HG03442 (cell line): ENCODE data around the gene HSPA14.
"Not testable (repeated sequence)": the region's sequence is repeated elsewhere in the genome, so short reads cannot be mapped to it uniquely, and the experiment has no call there.

Experiments
- ATAC-seq: cut with Tn5 transposase; IDR thresholded peaks from one replicate; pipeline ENCODE4 v1.9.1; 2021; ENCODE audit warnings: mild to moderate bottlenecking, moderate library complexity; ENCODE audit not compliant: unreplicated experiment

The HSPA14 gene, protein sequence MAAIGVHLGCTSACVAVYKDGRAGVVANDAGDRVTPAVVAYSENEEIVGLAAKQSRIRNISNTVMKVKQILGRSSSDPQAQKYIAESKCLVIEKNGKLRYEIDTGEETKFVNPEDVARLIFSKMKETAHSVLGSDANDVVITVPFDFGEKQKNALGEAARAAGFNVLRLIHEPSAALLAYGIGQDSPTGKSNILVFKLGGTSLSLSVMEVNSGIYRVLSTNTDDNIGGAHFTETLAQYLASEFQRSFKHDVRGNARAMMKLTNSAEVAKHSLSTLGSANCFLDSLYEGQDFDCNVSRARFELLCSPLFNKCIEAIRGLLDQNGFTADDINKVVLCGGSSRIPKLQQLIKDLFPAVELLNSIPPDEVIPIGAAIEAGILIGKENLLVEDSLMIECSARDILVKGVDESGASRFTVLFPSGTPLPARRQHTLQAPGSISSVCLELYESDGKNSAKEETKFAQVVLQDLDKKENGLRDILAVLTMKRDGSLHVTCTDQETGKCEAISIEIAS

GRCh38 chr10:14837757-14838581 lies at the start of gene HSPA14, which contains the start of the genes CDNF and MSANTD7:
TSS of gene HSPA14 (plus strand) at chr10:14838306. CDS start at chr10:14838403, 97 bp downstream.
TSS of gene CDNF (minus strand) at chr10:14838037. CDS start at chr10:14837946, 91 bp downstream.
TSS of gene MSANTD7 (plus strand) at chr10:14838306. CDS start at chr10:14842285, 3,979 bp downstream.
- peak; percentile 88 for ATAC-seq

GRCh38 chr10:14798636-14799035 lies 39.5 kb upstream of the HSPA14 start:
- no peak for ATAC-seq

- ATAC-seq = no peak
Measured at GRCh38 chr10:14800397-14800796, 37.7 kb upstream of the HSPA14 start.

DNA sequence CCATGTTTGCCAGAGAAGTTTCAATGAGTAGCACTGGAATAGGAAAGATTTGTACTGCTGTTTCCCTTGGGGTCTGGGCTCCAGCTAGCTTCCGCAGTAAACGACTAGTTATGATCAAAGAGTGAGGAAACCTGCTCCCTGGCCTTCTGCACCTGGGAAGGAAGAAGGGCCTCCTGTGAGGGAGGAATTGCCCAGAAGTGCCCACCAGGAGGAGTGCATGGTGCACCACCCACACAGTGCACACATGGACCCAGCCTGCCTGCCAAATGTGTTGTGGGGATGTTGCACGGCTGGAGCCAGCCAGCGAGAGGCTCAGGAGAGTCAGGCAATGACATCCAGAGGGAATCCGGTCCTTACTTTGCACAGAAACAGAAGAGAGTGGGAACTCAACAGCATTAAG lies 36.4 kb upstream of the HSPA14 start:
- ATAC-seq = no peak

DNA sequence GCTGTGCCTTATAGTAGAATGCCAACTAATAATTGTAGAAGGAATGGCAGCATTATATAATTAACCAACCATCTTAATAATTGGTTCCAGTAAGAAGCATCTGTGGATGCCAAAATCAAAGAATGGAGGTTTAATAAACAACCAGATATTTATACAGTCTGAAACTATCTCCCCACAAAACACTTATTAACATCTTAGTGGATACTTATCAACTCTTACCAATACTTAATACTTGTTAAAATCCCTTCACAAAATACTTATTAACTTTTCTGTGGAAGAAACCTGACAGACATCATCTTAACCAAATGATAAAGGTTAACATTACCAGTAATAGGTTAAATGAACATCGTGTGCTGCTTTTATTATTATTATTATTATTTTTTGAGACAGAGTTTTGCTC lies 34.3 kb upstream of the HSPA14 start:
- no peak for ATAC-seq

DNA sequence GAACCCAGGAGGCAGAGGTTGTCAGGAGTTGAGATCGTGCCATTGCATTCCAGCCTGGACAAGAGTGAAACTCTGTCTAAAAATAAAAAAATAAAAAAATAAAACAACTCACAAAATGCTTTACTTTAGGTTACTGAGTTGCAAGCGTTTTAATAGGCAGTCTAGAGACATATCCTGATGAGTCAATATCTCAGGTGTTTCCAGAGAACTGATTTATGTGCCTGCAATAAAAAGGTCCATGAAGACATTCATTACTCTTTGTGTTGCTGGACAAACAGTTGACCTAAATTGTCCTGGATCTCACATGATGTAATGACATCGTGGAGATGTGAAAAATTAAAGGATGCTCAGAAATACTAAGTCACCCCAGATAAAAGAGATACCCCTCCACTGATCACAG lies 31.8 kb upstream of the HSPA14 start:
- no peak for ATAC-seq

DNA sequence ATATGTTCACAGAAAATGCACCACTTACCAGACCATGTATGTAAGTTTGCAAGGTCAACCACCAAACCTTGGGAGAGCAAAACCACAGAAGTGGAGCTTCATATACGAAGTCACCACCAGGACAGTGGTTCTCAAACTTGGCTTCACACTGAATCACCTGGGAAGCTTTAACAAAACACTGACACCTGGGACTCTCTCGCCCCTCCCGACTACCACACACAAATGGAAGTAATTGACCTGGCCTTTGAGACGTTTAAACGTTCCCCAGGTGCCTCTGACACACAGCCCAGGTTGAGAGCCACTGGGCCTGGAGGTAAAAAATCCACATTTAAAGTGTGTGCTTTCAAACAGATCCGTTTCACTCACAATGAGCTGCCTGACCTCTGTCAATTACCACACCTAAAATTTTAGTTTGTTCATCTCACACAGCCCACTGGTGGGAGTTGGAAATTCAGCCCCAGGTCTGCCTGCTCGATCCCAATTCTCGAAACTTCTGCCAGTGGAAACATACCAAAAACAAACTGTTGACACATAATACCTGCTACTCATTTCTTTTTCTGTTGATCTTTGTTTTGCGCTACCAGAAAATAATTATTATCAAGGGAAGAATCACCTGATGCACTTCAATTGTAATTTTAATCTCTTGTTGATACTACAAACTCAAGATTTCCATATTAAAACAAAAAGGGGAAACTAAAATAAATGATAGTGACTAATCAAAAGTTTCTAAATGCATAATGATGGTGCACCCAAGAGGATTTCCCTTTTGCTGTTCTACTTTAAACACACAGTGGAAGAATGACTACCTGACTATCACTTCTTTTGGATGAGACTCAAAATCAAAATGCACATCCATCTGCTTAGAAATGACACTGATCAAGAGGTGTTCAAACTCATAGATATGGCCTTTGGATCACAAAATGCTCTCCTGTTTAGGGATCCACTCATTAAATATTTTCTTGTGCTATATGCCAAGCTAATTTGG lies 26.8 kb upstream of the HSPA14 start:
- no peak for ATAC-seq

- ATAC-seq = no peak
Measured at GRCh38 chr10:14812271-14812670, 25.8 kb upstream of the HSPA14 start.

- ATAC-seq = no peak
Measured at GRCh38 chr10:14815681-14816080, 22.4 kb upstream of the HSPA14 start.

DNA sequence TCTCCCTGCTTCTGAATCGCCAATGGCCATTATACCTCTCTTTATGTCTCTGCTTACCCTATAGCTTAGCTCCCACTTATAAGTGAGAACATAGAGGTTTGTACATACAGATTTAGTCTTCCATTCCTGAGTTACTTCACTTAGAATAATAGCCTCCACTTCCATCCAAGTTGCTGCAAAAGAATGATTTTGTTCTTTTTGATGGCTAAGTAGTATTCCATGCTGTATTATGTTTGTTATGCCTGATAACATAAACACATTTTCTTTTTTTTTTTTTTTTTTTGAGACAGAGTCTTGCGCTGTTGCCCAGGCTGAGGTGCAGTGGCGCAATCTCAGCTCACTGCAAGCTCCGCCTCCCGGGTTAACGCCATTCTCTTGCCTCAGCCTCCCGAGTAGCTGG lies 21.4 kb upstream of the HSPA14 start:
- not testable (repeated sequence) for ATAC-seq

DNA sequence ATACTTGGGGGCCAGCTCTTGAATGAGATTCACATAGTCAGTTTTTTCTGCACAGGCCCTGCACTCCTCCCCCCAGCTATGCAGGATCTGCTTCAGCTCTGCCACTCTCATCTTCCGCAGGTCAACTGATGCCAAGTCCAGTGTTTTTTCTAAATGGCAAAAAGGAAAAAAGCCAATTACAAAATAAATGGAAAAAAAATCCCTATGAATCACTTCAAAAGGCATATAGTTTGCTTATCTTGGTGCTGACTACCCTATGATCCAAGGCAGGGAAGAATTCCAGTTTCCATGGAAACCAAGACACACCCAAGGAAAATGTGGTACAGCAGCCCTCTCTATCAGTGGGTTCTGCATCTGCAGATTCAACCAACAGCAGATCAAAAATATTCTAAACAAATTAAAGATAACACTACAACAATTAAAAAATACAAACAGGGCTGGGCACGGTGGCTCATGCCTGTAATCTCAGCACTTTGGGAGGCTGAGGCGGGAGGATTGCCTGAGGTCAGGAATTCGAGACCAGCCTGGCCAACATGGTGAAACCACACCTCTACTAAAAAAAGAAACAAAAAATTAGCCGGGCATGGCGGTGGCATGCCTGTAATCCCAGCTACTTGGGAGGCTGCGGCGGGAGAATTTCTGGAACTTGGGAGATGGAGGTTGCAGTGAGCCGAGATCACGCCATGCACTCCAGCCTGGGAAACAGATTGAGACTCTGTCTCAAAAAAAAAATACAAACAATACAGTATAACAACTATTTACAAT lies 17.9 kb upstream of the HSPA14 start:
- no peak for ATAC-seq

GRCh38 chr10:14820775-14821154 lies 17.3 kb upstream of the HSPA14 start:
- ATAC-seq = no peak

DNA sequence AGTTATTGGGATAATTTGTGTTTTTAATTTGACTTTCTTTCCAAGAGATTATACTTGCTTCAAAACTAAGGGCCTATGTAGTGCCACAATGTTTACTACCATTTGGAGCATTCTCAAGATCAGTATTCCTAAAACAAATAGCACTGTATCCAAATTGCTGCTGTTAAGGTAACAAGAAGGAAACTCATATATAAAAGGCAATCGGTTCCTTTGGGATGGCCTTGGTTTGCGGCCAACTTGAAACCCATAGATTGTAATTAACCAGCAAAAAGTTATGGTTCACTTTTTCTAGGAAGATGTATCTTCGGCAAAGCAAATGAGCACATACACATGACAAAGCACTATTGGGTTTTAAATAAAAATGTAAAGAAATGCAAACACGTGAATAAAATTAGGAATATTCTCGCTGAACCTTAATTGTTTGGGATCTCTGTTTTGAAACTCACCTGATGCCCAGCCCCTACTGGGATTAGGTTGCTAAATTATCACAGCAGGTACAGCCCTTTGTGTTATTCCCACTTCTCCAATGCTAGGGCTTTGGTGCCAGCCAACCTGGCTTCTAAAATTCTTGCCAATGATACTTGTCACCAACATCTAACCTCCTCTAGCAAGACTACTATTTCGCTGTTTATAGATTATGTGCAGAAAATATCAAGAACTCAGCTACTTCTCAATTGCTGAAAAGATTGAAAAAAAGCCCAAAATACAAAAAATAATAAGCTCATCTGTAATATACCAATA lies 16.3 kb upstream of the HSPA14 start:
- no peak for ATAC-seq

DNA sequence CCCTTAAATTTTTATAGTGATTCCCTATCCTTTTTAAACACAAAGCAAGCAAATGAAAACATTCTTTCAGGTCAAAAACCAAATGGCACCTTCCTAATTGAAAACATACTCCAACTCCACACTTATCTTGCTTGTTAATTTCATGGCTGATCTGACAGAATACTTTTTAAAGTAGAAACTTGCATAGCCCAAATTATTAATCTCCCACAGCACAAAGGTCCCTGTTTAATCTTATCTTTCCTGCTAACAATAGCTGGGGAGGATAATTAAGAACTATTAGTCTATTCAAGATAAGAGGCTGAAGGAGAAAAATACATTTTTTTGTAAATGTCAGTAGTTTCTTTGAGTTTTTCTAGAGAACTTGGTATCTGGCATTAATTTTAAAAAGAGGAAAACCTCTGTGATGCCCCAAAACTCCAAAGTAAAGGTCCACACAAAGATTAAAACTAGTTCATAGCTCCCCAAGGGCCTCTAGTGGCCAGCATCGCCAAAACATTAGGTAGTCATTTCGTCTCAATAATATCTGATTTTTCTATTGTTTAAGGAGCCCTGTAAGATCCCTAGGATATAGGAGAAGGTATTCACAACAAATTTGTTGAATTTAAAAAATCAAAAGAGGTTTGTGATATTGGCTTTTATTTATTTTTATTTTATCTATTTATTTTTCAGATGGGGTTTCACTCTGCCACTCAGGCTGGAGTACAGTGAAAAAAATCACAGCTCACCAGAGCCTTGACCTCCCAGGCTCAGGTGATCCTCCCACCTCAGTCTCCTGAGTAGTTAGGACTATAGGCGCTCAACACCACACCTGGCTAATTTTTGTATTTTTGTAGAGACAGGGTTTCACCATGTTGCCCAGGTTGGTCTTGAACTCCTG lies 15.0 kb upstream of the HSPA14 start:
- no peak for ATAC-seq

DNA sequence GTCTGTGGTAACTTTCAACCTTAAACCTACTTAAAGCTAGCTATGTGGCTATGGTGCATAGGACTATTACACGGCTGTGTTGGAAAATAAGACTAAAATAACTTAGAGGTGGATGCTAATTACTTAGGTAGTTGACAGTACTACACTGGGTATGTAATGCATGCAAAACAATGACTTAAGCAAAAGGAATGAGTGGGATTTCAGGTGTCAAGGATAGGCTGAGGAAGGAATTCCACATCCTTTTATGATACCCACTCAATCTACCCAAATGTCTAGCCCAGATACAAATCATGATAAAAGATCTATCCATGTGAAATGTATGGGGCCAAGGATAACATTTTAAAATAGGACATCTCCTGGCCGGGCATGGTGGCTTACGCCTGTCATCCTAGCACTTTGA lies 14.1 kb upstream of the HSPA14 start:
- no peak for ATAC-seq

DNA sequence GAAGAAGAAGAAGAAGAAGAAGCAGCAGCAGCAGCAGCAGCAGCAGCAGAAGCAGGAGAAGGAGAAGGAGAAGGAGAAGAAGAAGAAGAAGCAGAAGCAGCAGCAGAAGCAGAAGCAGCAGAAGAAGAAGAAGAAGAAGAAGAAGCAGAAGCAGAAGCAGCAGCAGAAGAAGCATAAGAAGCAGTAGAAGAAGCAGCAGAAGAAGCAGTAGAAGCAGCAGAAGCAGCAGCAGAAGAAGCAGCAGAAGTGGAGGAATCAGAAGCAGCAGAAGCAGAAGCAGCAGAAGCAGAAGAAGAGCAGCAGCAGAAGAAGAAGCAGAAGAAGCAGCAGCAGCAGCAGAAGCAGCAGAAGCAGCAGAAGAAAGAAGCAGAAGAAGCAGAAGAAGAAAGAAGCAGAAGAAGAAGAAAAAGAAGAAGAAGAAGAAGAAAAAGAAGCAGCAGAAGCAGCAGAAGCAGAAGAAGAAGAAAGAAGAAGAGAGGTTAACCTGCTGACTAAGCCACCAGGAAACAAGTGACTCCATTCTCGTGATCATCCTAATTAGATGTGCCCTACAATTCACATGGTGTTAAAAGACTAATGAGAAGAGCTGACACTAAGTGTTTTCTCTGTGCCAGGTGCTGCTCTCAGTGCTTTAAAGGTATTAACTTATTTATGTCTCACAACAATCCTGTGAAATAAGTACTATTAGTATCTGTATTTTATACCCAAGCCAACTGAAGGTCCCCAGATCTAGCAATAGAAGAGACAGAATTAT lies 11.9 kb upstream of the HSPA14 start:
- no peak for ATAC-seq

DNA sequence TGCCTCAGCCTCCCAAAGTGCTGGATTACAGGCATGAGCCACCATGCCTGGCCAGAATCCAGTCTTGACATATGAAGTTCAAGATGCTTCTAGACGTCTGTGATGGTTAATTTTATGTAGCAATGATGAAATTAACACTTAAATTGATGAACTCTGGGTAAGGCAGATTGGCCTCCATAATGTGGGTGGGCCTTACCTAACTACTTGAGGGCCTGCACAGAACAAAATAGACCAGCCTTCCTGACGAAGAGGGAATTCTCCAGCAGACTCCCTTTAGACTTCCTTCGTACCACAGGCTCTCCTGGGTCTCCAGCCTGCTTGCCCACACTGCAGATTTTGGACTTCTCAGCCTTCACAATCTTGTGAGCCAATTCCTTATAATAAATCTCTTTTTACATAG lies 5.0 kb upstream of the HSPA14 start:
- no peak for ATAC-seq
